ENCODE measurements around the gene MRGPRG. TPM values are rescaled to one million over a fixed set of nuclear protein-coding genes. Genes with fewer than 3 reads are reported as not detected.

MRGPRG gene
- total RNA-seq, 1 experiment from 2014 or later, result not detected

DNA sequence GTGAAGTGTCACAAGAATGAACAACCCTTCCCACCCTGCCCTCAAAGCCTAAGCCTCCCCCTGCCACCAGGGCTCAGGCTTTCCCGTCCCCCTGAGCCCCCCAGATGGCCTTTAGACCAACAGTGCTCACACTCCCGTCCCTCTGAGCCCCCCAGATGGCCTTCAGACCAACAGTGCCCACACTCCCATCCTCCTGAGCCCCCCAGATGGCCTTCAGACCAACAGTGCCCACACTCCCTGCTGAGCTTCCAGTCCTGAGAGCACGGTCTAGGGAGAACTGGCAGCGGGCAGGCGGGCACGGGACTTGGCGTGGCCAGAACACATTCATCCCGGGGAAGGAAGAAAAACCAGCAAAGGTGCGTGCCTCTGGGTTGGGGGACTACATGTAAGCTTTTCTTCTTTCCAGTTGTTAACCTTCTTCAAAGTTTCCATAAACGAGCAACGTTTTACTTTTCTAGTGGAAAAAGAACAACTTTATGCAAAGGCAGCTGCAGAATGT, 2.5 kb downstream of the MRGPRG start:
- Histone ChIP-seq H3K4me1 (ENCODE audit: low read length) (no peaks in the 10 kb centered on the region), H3K9me2 (replicated peaks; ENCODE audit: insufficient read depth, low read length) (no peaks in the 10 kb centered on the region), H3K9me3 (ENCODE audit: low read length) (no peaks in the 10 kb centered on the region), H3K4me2 (ENCODE audit: low read depth, low read length, poor library complexity, severe bottlenecking) (no peak overlapping the region), H3K4me3 (ENCODE audit: low read length) (no peak overlapping the region), H4K20me1 (ENCODE audit: insufficient read depth, low read depth, low read length) (no peaks in the 10 kb centered on the region), H3K27me3 (ENCODE audit: low read length) (no peaks in the 10 kb centered on the region), H3K9ac (ENCODE audit: low read length) (no peak overlapping the region), H3K36me3 (ENCODE audit: insufficient read depth, low read length) (no peaks in the 10 kb centered on the region), H3K27ac (ENCODE audit: low read length) (no peak overlapping the region), H2AFZ (ENCODE audit: low read length) (no peak overlapping the region), H3K79me2 (ENCODE audit: low read length) (no peaks in the 10 kb centered on the region)
- DNase-seq, result no peak

DNA sequence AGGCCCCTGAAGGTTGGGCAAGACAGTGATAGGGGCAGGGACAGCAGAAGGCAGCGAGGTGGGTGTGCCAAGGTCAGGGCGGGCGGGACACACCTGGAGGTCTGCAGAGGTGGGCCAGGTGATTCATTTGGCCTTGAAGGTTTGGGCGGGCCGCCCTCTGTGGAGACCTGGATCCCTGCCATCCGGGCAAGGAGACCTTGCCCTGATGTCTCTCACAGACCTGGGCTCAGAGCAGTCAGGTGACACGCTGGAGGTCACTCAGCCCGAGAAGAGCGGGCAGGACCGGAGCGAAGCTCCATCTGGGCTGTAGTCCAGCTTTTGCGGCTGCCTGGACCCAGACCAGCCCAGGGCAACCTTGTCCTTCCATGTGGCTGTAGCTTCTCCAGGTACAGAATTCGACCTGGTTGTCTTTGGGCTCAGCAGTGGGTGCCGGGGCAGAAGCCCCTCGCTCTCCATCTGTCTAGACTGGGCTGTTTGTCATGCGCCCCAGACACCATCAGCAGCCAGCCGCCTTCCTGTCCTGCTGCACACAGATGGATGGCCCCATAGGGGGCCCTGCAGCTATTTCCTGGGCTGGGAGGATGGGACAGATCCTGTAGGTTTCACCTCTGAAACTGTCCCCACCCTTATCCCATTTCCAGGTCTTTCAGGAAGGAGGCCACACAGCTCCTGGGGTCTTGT, 3.1 kb downstream of the MRGPRG start:
- H3K9me3 ChIP-seq (ENCODE audit: low read length), result no peaks in the 10 kb centered on the region

DNA sequence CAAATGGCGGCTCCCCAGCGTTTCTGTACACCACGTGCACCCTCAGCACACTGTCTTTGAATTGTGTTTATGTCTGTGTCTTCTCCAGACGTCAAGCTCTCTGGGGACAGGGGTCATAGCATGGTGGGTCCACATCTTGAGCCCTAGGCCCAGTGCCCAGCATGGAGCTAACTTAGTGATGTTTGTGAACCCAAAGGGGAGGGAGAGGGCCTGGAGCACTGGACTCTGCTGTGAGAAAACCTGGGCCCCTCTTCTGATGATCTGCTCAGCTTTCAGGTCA, 4.3 kb downstream of the MRGPRG start:
- no peaks in the 10 kb centered on the region for H3K36me3 ChIP-seq (ENCODE audit: insufficient read depth, low read length)
- no peaks in the 10 kb centered on the region; the same call in 1 of the 2 replicates for H3K27me3 ChIP-seq (ENCODE audit: low read length)
- no peak overlapping the region for H3K9ac ChIP-seq (ENCODE audit: low read length)
- DNase-seq, result no peak
- H3K9me3 ChIP-seq (ENCODE audit: low read length), result no peaks in the 10 kb centered on the region
- no peak overlapping the region for H3K4me3 ChIP-seq (ENCODE audit: low read length)
- H2AFZ ChIP-seq (ENCODE audit: low read length), result no peak overlapping the region
- no peak overlapping the region for H3K27ac ChIP-seq (ENCODE audit: low read length)
- no peaks in the 10 kb centered on the region for H3K4me1 ChIP-seq (ENCODE audit: low read length)
- no peaks in the 10 kb centered on the region for H3K79me2 ChIP-seq (ENCODE audit: low read length)
- H4K20me1 ChIP-seq (ENCODE audit: insufficient read depth, low read depth, low read length), result no peaks in the 10 kb centered on the region
- H3K9me2 ChIP-seq (replicated peaks; ENCODE audit: insufficient read depth, low read length), result no peaks in the 10 kb centered on the region
- no peak overlapping the region for H3K4me2 ChIP-seq (ENCODE audit: low read depth, low read length, poor library complexity, severe bottlenecking)

More for the DNA sequence above, 3.1 kb downstream of the MRGPRG start:
- Histone ChIP-seq H3K36me3 (ENCODE audit: insufficient read depth, low read length) (no peaks in the 10 kb centered on the region), H3K4me2 (ENCODE audit: low read depth, low read length, poor library complexity, severe bottlenecking) (no peak overlapping the region), H2AFZ (ENCODE audit: low read length) (no peak overlapping the region), H4K20me1 (ENCODE audit: insufficient read depth, low read depth, low read length) (no peaks in the 10 kb centered on the region), H3K27me3 (ENCODE audit: low read length) (no peaks in the 10 kb centered on the region), H3K4me1 (ENCODE audit: low read length) (no peaks in the 10 kb centered on the region), H3K9me2 (replicated peaks; ENCODE audit: insufficient read depth, low read length) (no peaks in the 10 kb centered on the region), H3K4me3 (ENCODE audit: low read length) (no peak overlapping the region), H3K79me2 (ENCODE audit: low read length) (no peaks in the 10 kb centered on the region), H3K9ac (ENCODE audit: low read length) (no peak overlapping the region), H3K27ac (ENCODE audit: low read length) (no peak overlapping the region)
- DNase-seq, result no peak

DNA sequence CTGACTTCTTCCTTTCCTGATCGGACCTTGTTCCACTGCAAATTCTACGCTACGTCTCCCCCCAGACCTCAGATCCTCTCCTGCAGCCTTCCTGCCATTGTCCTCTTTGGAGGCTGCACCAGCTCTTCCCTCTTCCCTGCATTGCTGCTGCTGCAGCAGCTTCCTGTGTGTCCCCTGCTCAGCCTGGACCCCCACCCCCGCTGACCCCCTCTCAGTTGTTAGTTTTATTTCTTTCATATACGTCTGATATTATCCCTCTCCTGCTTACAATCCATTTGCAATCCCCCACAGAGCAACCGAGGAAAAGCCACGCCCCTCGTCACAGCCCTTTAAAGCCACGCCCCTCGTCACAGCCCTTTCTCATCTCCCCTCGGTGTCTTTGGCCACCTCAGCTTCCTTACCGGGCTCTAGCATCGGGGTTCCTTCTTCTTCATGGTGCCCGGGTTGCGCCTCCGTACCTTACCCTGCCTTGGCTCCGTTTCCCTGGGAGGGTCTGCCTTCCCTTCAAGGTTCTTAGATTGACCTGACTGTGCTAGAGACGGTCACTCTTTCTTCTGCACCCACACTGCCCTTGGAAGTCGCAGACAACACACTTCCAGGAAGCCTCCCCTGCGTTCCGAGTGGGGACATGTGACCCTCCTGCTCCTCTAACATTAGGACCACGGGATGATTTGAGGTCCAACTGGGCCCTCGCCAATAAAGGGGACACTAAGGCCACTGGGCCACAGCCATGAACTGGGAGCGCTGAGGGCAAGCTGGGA, 4.8 kb downstream of the MRGPRG start:
- H3K9me3 ChIP-seq (ENCODE audit: low read length), result no peaks in the 10 kb centered on the region
- no peak overlapping the region for H3K9ac ChIP-seq (ENCODE audit: low read length)
- DNase-seq, result no peak
- no peaks in the 10 kb centered on the region for H4K20me1 ChIP-seq (ENCODE audit: insufficient read depth, low read depth, low read length)
- H3K4me2 ChIP-seq (ENCODE audit: low read depth, low read length, poor library complexity, severe bottlenecking), result no peak overlapping the region
- no peak overlapping the region for H2AFZ ChIP-seq (ENCODE audit: low read length)
- no peaks in the 10 kb centered on the region for H3K9me2 ChIP-seq (replicated peaks; ENCODE audit: insufficient read depth, low read length)
- H3K36me3 ChIP-seq (ENCODE audit: insufficient read depth, low read length), result no peaks in the 10 kb centered on the region
- no peak overlapping the region for H3K27ac ChIP-seq (ENCODE audit: low read length)
- H3K4me3 ChIP-seq (ENCODE audit: low read length), result no peak overlapping the region
- H3K79me2 ChIP-seq (ENCODE audit: low read length), result no peaks in the 10 kb centered on the region
- no peaks in the 10 kb centered on the region for H3K4me1 ChIP-seq (ENCODE audit: low read length)
- H3K27me3 ChIP-seq (ENCODE audit: low read length), result no peaks in the 10 kb centered on the region; the same call in 1 of the 2 replicates

DNA sequence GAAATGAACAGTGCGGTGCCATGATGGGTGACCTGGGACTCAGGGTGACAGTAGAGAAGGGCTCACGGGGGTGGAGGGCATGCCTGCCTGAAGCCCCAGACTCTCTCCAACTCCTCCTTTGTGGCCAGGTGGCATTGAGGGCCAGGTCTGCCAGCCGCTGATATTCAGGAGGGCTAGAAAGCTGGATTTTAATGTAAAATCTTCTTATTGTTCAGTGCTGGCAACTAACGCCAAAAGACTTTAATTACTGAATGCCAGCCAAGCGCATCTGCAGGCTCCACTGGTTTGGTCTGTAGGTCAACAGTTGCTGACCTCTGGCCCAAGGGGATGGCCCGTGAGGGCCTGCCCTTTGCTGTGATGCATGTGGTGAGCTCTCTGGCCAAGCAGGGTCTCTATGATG, 10.3 kb downstream of the MRGPRG start:
- no peaks in the 10 kb centered on the region for H4K20me1 ChIP-seq (ENCODE audit: insufficient read depth, low read depth, low read length)
- no peak overlapping the region for H3K4me3 ChIP-seq (ENCODE audit: low read length)
- no peaks in the 10 kb centered on the region for H3K9me3 ChIP-seq (ENCODE audit: low read length)
- no peak overlapping the region for H3K4me2 ChIP-seq (ENCODE audit: low read depth, low read length, poor library complexity, severe bottlenecking)
- no peaks in the 10 kb centered on the region for H3K9me2 ChIP-seq (replicated peaks; ENCODE audit: insufficient read depth, low read length)
- H3K4me1 ChIP-seq (ENCODE audit: low read length), result no peaks in the 10 kb centered on the region
- H3K9ac ChIP-seq (ENCODE audit: low read length), result no peak overlapping the region
- DNase-seq, result no peak
- no peak overlapping the region for H2AFZ ChIP-seq (ENCODE audit: low read length)
- H3K27me3 ChIP-seq (ENCODE audit: low read length), result no peaks in the 10 kb centered on the region; the same call in 1 of the 2 replicates
- no peaks in the 10 kb centered on the region for H3K79me2 ChIP-seq (ENCODE audit: low read length)
- H3K36me3 ChIP-seq (ENCODE audit: insufficient read depth, low read length), result no peaks in the 10 kb centered on the region
- H3K27ac ChIP-seq (ENCODE audit: low read length), result no peak overlapping the region

DNA sequence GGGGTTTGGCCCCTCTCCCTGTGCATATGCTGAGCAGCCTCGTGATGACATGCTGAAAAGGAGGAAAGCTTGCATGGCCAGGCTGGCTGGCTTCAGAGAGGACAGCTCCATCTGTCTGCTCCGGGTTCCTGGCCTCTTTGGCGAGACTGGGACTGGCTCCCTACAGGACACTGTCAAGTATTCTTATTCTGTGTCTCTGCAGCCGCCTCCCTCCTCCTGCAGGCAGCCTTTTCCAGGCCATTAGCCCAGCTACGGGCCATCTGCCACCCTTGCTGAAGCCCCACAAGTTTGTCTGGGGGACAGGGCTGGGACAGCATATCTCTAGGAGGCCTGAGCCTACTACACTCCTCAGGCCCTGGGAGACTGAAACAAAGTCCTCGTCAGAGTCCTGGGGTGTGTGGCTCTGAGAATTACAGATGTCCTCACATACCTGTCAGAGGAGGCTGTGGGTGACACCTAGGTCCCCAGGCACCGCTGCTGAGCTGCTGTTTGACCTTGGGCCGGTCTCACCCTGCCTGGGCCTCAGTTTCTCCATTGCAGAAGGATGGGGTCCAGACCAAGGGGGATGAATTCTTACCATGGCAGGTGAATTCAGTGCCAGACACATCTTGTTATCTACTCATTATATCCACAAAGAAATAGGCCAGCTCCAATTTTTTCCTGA, 11.0 kb downstream of the MRGPRG start:
- H3K9me2 ChIP-seq (replicated peaks; ENCODE audit: insufficient read depth, low read length), result no peaks in the 10 kb centered on the region
- H2AFZ ChIP-seq (ENCODE audit: low read length), result no peak overlapping the region
- H3K9me3 ChIP-seq (ENCODE audit: low read length), result no peaks in the 10 kb centered on the region
- H3K9ac ChIP-seq (ENCODE audit: low read length), result no peak overlapping the region
- no peaks in the 10 kb centered on the region for H4K20me1 ChIP-seq (ENCODE audit: insufficient read depth, low read depth, low read length)
- H3K4me2 ChIP-seq (ENCODE audit: low read depth, low read length, poor library complexity, severe bottlenecking), result no peak overlapping the region
- no peaks in the 10 kb centered on the region for H3K4me1 ChIP-seq (ENCODE audit: low read length)
- no peak overlapping the region for H3K27ac ChIP-seq (ENCODE audit: low read length)
- H3K4me3 ChIP-seq (ENCODE audit: low read length), result no peak overlapping the region
- DNase-seq, result no peak
- H3K36me3 ChIP-seq (ENCODE audit: insufficient read depth, low read length), result no peaks in the 10 kb centered on the region
- H3K79me2 ChIP-seq (ENCODE audit: low read length), result no peaks in the 10 kb centered on the region
- no peaks in the 10 kb centered on the region; the same call in 1 of the 2 replicates for H3K27me3 ChIP-seq (ENCODE audit: low read length)

DNA sequence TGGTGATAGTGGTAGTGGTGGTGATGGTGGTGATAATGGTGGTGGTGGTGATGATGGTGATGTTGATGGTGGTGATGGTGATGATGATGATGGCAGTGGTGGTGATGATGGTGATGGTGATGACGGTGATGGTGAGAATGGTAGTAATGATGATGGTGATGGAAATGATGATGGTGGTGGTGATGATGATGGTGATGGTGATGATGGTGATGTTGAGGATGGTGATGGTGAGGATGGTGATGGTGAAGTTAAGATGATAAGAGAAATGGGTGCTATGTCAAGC, 11.8 kb downstream of the MRGPRG start:
- Histone ChIP-seq H3K79me2 (ENCODE audit: low read length) (no peaks in the 10 kb centered on the region), H3K9me2 (replicated peaks; ENCODE audit: insufficient read depth, low read length) (no peaks in the 10 kb centered on the region)

DNA sequence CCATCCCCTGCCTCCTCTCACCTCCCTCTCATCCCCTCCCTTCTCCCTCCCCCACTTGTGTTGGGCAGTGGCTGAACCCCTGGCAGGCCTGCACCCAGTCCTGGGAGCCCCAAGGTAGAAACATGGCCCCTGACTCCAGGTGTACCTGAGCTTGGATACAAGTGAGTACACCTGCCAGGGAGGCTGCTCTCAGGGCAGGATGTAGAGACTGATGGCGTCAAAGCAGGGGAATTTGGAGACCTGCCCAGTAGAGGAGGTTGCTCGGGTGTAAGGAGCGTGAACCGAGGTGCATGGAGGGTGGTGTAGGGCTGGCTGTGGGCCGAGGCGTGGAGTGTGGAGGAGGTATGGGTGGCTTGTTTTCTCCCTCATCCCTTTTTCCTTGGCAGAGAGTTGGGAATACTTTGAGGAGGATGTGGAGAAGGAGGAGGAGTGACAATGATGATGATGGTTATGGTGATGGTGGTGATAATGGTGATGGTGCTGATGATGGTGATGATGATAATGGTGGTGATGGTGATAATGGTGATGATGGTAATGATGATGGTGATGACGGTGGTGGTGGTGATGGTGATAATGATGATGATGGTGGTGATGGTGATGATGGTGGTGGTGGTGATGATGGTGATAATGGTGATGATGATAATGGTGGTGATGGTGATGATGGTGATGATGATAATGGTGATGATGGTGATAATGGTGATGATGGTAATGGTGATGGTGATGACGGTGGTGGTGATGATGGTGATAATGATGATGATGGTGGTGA, 12.3 kb downstream of the MRGPRG start:
- H3K9me3 ChIP-seq (ENCODE audit: low read length), result no peaks in the 10 kb centered on the region
- no peak for DNase-seq
- no peak overlapping the region for H3K4me3 ChIP-seq (ENCODE audit: low read length)
- H2AFZ ChIP-seq (ENCODE audit: low read length), result no peak overlapping the region
- H3K36me3 ChIP-seq (ENCODE audit: insufficient read depth, low read length), result no peaks in the 10 kb centered on the region
- H3K9ac ChIP-seq (ENCODE audit: low read length), result no peak overlapping the region
- H3K4me2 ChIP-seq (ENCODE audit: low read depth, low read length, poor library complexity, severe bottlenecking), result no peak overlapping the region
- no peaks in the 10 kb centered on the region; the same call in 1 of the 2 replicates for H3K27me3 ChIP-seq (ENCODE audit: low read length)
- H3K9me2 ChIP-seq (replicated peaks; ENCODE audit: insufficient read depth, low read length), result no peaks in the 10 kb centered on the region
- H4K20me1 ChIP-seq (ENCODE audit: insufficient read depth, low read depth, low read length), result no peaks in the 10 kb centered on the region
- H3K79me2 ChIP-seq (ENCODE audit: low read length), result no peaks in the 10 kb centered on the region
- H3K27ac ChIP-seq (ENCODE audit: low read length), result no peak overlapping the region
- no peaks in the 10 kb centered on the region for H3K4me1 ChIP-seq (ENCODE audit: low read length)

More for the DNA sequence above, 11.8 kb downstream of the MRGPRG start:
- H2AFZ ChIP-seq (ENCODE audit: low read length), result no peak overlapping the region
- no peak overlapping the region for H3K9ac ChIP-seq (ENCODE audit: low read length)
- H3K9me3 ChIP-seq (ENCODE audit: low read length), result no peaks in the 10 kb centered on the region
- DNase-seq, result no peak
- H3K4me2 ChIP-seq (ENCODE audit: low read depth, low read length, poor library complexity, severe bottlenecking), result no peak overlapping the region
- no peak overlapping the region for H3K27ac ChIP-seq (ENCODE audit: low read length)
- no peak overlapping the region for H3K4me3 ChIP-seq (ENCODE audit: low read length)
- no peaks in the 10 kb centered on the region for H3K4me1 ChIP-seq (ENCODE audit: low read length)
- no peaks in the 10 kb centered on the region for H4K20me1 ChIP-seq (ENCODE audit: insufficient read depth, low read depth, low read length)
- H3K27me3 ChIP-seq (ENCODE audit: low read length), result no peaks in the 10 kb centered on the region; the same call in 1 of the 2 replicates
- H3K36me3 ChIP-seq (ENCODE audit: insufficient read depth, low read length), result no peaks in the 10 kb centered on the region

All from Karpas-422 (cell line).